ENCODE data around the gene TSPAN32. TPM values are rescaled to one million over a fixed set of nuclear protein-coding genes. Genes with fewer than 3 reads are reported as not detected.

TSPAN32 gene, protein sequence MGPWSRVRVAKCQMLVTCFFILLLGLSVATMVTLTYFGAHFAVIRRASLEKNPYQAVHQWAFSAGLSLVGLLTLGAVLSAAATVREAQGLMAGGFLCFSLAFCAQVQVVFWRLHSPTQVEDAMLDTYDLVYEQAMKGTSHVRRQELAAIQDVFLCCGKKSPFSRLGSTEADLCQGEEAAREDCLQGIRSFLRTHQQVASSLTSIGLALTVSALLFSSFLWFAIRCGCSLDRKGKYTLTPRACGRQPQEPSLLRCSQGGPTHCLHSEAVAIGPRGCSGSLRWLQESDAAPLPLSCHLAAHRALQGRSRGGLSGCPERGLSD
- not detected in 2 replicates for total RNA-seq (2014; rRNA removed; shearing (Covaris generic))

DNA sequence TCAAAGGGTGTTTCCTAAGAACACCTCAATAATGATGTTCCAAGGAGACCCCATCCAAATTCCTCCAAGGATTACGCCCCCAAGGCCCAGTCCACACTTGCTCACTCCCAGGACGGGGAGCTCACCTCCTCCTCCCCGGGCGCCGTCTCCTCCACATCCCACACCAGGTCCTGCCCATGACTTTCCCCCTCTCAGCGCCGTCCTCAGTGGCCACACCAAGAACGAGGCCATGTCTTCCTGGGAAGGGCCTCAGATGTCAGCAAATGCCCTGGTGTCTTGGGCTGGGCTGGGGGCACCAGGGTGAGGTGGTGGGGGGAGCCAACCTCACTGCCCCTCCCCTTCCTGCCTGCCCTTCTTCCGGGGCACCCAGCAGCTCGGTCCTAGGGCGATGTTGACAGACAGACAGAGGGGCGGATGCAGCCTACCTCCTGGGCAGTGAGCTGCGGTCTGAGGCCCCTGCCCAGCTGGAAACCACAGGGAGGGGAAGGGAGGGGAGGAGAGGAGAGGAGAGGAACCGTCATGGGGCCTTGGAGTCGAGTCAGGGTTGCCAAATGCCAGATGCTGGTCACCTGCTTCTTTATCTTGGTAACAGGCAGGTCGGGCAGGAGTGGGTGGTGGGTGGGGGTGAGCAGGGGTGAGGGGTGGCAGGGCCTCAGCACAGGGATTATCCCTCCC is at the start of gene TSPAN32, which contains the start of gene C11orf21:
Gene TSPAN32, plus strand, starts transcription at position 383 of the 675 bp plus-strand sequence. Its CDS starts 137 bp downstream, at position 520.
Gene C11orf21, minus strand, starts transcription at position 288 of the 675 bp plus-strand sequence. Its CDS starts 110 bp downstream, at position 178.
- in situ Hi-C loops (cut with HindIII; ENCODE audit: low sequenced_read_pairs) = no loop called here

DNA sequence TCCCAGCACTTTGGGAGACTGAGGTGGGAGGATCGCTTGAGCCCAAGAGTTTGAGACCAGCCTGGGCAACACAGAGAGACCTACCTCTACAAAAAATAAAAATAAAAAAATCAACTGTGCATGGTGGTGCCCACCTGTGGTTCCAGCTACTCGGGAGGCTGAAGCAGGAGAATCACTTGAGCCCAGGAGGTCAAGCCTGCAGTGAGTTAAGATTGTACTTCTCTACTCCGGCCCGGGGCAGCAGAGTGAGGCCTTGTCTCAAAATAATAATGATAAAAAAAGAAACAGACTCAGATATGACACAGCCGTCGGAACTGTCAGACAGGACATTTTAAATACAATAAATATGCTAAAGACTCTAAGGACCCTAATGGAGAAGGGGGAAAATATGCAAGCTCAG is 49.8 kb upstream of the TSPAN32 start:
- no peak for DNase-seq (ENCODE audit: low spot score)
- in situ Hi-C loops (cut with HindIII; ENCODE audit: low sequenced_read_pairs) = no loop called here

More for the DNA sequence above, at the start of gene TSPAN32, which contains the start of gene C11orf21:
- no peak for DNase-seq (ENCODE audit: low spot score)

DNA sequence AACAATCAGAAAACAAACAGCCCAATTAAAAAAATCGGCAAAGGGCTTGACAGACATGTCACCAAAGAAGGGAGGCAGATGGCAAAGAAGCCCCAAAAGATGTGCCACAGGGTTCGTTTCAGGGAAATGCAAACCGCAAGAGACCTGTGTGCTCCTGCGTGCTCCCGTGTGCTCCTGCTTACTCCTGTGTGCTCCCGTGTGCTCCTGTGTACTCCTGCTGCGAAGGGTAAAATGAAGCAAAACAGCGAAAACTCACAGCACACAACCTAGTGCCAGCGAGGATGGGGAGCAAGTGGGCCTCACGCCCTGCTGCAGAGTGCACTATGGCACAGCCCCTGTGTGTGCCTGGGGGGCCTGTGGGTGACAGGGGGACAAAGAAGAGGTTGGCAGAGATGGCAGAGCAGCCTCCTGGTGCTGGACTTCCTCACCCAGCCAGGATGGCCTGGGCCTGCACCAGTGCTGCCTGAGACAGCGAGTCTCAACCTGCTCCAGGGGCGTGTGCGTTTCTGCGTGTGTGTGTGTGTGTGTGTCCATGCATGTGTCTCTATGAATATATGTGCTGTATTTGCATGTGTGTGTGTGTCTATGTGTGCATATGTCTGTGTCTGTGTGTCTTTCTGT is 45.4 kb upstream of the TSPAN32 start:
- in situ Hi-C loops (cut with HindIII; ENCODE audit: low sequenced_read_pairs) = no loop called here
- no peak for DNase-seq (ENCODE audit: low spot score)

DNA sequence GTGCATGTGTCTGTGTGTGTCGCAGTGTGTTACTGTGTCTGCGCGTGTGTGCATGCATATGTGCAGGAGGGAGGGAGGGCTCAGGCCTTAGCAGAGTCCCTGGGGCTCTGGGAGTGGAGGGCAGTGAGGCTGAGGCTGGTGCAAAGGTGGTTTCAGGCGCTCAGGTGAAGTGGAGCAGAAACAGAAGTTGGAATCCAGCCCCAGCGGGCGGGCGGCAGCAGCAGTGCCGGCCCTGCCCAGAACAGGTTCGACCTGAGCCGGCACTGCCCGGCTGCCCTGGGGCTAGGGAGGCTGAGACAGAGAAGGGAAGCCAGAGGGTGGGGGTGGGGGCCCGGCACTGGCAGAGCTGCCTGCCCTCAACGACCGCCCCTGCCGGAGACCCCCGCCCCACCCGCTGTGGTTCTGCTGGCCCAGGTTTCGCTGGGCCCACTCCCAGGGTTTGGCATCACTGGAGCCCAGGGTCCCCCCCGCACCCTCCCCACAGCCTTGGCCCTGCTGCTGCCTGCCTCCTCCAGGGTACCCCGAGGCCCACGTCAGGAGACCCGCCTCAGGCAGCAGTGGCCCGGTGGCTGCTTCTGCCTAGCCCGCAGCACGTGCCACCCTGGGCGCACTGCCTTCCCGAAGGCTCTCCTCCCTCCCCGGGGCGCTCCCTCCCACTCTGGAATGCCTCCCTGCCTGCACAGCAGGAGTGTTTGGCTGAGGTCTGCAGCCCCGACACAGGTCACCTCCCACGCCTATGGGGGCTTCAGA is 44.7 kb upstream of the TSPAN32 start:
- in situ Hi-C loops (cut with HindIII; ENCODE audit: low sequenced_read_pairs) = no loop called here
- no peak for DNase-seq (ENCODE audit: low spot score)

DNA sequence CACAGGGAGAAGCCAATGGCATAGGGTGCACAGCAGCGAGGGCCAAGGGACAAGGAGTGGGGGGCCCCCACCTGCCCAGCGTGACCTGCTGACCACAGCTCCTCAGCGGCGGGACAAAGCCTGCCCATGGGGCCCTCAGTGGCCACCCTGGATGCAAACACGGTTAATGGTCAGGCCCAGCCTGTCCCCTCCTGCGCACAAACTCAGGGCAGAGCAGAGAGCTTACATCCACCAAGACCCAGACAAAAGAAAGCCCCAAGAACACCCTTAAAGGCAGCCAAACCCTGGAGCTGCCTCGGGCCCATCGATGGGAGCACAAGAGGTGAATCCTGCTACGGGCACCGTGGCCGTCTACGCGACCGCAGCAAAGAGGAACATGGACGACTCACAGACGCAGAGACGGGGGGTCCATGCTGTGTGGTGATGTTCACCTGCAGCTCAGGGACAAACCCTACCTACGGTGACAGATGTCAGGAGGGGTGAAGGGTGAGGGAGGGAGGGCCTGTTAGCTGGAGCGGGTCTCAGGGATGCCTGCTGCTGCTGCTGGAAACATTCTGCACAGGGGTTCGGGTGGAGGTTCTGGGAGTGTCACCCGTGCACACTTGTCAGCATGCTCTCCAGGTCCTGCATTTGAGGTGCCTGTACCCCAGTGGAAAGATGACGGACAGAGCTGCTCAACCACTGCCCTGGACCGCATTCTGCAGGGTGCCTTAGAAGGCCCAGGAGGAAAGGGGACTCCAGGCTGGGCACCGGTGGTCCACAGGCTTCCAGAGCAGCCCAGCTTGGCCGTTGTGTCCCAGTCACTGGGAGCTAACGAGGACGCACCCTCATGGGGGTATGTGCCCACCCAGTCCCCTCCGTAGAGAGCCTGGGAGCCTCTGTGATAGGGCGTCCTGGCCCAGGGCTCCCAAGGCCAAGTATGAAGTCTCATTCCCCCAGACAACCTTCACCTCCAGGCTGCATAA is 43.0 kb upstream of the TSPAN32 start:
- DNase-seq (ENCODE audit: low spot score) = no peak
- in situ Hi-C loops (cut with HindIII; ENCODE audit: low sequenced_read_pairs) = no loop called here

DNA sequence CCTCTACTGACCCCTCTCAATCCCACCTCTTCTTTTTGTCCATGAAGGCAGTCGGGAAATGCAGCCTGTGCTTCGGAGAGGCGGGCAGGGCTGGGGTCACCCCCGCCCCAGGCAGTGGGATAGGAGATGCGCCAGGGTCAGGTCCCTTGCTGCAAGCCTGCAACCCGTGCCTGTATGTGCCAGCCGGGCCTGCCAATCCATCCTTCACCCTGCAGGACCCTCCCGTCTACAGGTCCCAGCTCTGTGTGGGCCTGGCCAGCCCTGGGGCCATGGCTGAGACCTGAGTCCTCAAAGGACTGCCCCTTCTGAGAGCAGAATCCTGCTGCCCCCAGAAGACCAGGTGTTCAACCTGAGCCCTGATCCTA is 42.4 kb upstream of the TSPAN32 start:
- in situ Hi-C loops (cut with HindIII; ENCODE audit: low sequenced_read_pairs) = no loop called here
- DNase-seq (ENCODE audit: low spot score) = no peak

DNA sequence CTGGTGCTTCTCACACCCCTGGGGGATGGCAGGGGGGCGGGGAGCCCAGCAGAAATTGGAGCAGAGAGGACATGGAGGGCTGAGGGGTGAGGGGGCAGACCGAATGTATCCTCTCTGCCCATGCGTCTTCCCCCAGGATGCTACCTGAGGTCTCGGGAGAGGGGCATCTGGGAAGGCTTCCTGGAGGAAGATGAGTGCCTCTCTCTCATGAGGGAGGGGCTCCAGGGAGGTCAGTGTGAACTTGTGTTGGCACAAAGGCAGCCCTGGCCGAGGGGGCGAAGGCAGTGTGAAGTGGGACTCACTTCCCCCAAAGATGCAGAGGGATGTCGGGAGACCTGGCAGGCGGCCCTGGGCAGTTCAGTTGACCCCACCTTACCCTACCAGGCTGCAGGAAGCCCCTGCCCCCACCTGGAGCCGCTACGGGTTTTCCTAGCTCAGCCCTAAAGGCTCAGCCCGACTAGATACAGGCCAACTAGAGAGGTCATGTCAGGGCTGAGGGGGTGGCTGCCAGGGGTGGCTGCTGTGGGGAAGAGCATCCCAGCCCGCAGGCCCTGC is 41.8 kb upstream of the TSPAN32 start:
- no peak for DNase-seq (ENCODE audit: low spot score)
- in situ Hi-C loops (cut with HindIII; ENCODE audit: low sequenced_read_pairs) = no loop called here

DNA sequence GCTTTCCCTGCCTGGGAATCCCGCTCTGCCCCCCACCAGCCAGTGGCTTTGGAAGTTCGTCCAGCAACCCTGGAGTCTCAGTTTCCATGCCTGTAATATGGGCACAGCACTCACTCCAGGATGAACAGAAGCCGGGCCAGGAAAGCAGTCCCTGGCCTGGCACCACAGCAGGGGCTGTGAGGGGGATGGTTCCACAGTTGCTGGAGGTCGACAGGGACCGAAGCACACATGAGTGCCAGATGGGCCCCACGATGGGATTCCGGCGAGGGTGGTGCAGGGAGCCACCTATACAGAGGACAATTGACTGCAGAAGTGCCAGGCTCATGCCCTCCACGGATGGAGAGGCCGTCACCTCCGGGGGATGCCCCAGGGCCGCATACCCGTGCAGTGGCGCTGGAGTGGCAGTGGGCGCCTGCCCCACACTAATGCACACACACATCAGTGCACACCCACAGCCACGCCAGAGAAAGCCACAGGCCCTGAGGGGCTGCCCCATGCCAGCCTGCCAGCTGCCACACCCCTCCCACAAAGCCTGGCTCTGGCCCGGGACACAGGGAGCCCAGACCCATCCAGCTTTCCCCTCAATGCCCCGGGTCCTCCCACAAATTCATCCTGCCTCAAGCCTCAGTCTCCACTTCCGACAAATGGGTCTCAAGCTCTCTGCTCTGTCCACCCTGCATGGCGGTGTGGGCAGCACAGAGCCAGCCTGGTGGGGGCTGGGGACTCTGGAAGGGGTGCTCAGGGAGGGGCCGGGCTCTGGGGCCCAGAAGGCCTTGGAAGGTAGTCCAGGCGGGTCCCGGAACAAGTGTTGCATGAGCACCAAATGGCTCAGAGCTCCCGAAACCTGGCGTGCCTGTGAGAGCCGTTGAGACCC is 41.1 kb upstream of the TSPAN32 start:
- in situ Hi-C loops (cut with HindIII; ENCODE audit: low sequenced_read_pairs) = no loop called here
- DNase-seq (ENCODE audit: low spot score) = no peak

DNA sequence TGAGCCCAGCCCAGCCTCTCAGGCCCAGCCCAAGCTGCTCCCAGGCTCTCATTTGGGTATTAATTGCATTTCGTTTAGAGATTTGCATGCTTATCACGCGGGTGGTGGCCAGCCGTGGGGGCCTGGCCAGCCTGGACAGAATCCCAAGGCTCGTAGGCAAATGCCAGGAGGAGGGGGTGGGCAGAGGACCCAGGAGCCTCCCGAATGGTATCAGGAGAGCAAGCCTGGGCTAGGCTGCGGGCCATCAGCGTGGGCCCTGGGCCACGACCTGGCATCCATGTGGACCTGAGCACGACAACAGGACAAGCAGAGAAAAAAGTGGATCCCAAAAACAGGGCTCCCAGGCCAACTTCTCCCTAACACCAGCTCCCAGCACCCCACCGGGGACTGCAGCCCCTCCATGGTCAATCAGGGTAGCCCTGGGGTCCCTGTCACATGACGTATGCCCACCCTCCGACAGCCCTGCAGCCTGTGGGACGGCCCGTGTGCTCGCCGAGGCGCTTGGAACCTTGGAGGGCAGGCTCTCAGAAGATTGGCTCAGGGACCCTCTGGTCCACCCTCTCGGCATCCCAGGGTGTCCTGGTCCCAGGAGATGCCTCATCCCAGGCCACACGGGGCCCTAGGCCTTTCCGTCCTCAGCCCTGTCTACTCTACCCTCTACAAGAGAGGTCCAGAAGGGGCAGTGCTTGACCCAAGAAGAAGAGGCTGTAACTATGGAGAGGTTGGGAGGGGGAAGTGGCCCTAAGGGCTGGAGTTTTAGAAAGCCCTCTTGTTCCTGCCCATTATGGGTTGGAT is 40.2 kb upstream of the TSPAN32 start:
- DNase-seq (ENCODE audit: low spot score) = no peak
- in situ Hi-C loops (cut with HindIII; ENCODE audit: low sequenced_read_pairs) = no loop called here

DNA sequence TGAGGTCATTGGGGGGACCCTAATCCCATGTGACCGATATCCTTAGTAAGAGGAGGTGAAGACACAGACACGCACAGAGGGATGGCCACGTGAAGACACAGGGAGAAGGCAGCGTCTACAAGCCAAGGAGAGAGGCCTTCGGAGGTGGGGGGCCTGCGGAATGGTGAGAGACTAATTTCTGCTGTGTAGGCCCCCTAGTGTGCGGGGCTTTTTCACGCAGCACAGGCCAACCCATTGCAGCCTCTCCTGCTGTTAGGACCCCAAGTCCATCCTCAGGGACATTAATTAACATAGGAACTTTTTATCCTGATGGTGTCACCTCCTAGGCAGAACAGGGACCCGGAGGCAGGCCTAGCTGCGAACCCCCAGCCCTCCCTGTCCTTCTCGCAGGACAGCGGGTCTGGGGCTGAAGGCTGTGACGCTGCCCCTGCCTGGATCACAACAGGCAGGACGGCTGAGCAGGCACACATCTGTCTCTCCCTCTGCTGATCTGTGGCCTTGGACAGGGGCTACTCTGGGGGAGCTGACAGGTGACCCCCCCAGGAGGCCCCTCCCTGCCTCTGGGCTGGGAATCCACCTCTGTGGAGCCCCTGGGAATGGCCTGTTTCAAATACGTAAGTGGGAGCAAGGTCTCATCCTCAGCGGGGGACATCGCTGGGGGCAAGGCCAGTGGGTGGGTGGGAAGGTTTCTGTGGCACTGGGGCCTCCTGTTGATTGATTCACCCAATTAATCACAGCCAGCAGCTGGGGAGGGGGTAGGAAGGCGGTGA is 39.3 kb upstream of the TSPAN32 start:
- DNase-seq (ENCODE audit: low spot score) = no peak
- in situ Hi-C loops (cut with HindIII; ENCODE audit: low sequenced_read_pairs) = no loop called here

DNA sequence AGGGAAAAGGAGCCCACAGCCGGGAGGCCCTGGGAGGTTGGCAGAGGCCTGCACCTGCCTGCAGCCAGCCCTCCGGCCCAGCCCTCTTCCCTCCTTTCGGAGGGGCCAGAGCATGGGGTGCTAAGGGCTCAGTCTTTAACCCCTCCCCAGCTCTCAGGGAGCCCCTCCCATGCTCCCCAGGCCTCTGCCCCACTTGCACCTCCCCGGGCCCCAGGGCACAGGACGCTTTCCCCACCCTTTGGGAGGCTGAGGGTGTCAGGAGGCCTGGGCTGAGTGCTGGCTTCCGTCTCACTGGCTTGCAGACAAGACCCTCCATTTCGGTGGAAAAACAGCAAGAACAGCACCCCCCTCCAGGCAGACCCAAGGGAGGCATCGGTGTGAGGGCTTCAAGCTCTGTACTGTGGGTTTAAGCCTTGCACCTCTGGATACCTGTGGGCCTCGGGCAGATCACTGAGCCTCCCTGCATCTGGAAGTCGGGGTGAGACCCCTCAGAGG is 38.7 kb upstream of the TSPAN32 start:
- in situ Hi-C loops (cut with HindIII; ENCODE audit: low sequenced_read_pairs) = no loop called here
- DNase-seq (ENCODE audit: low spot score) = no peak

DNA sequence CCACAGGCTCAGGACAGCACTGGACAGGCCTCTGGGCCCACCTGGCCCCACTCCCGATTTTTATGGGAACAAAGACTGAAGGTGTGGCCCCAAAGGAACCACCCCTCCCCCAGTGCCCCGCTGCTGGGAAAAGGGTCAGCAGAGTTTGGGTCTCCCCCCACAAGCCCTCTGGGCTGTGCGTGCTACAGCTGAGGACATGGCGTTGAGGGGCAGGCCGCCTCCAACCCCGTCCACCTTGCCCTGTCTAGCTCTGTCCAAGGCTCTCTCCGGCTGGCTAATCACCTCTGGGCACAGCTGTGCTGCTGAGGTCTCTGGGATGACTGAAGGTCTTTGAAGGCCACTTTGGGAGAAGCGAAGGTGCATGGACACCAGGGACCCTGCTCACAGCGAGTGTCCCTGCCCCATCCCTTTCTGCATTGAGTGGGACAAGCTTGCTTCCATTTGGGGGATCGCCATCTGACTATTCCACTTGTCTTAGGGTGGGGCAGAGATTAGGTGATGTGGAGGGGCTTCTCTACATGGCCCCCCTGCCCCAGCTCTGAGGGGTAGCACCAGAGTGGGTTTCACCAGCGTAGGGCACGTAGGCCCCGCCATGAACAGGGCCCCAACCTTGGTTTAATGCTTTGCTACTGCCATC is 38.0 kb upstream of the TSPAN32 start:
- in situ Hi-C loops (cut with HindIII; ENCODE audit: low sequenced_read_pairs) = no loop called here
- no peak for DNase-seq (ENCODE audit: low spot score)

DNA sequence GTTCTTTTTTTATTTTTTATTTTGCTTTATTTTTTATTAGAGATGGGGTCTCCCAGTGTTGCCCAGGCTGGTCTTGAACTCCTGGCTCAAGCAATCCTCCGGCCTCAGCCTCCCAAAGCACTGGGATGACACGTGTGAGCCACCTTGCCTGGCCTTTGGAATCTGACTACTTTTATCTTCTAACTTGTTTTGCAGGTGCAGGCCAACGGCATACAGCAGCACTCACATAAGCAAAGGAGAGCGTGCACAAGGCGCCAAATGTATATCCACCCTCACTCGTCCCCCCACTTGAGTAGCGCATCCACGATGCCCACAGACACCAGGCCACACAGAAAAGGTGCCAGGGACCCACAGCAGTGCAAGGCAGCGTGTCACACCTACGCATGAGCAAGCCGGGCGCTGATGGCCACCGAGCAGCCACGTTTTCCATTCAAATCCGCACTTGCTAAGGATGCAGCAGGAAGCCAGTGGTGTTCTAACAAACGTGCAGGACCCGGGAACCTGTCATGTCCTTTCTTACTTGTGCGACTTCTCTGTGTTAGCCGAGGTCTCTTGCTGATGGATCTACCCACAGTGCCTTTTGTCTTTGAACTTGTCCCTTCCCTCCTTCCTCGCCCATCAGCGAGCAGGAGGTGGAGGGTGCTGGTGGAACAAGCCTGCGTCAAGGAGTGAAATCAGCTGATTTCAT is 37.3 kb upstream of the TSPAN32 start:
- DNase-seq (ENCODE audit: low spot score) = no peak
- in situ Hi-C loops (cut with HindIII; ENCODE audit: low sequenced_read_pairs) = no loop called here

DNA sequence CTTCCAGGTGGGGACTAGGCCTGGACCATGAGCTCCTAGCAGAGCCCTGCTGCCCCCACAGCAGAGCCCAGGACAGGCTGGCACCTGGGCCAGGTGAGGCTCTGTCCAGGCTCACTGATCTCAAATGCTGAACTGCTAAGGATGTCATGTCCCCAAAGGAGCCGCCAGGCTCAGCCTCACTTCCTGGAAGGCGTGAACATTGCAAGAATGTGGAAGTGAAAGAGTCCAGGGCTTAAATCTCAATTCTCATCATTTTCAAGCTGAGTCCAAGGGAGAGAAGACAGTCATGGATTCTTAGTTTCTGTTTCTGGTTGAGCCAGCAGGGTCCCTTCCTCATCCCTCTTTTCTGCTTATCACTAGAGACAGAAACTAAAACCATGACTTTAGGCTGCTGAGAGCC is 36.4 kb upstream of the TSPAN32 start:
- in situ Hi-C loops (cut with HindIII; ENCODE audit: low sequenced_read_pairs) = no loop called here
- DNase-seq (ENCODE audit: low spot score) = no peak
